Mesothelial cell of epicardium (in vitro differentiated cells): ENCODE measurements around the gene ITIH6. TPM values are rescaled to one million over a fixed set of nuclear protein-coding genes. Genes with fewer than 3 reads are reported as not detected.

Experiments used
- total RNA-seq: library from RNA; stranded (reverse); gene quantifications from 3 replicates; pipeline ENCODE4 v1.2.1, GENCODE V29; 2021

ITIH6 gene
- total RNA-seq, 1 donor from 2014 or later, result 0.25 TPM

Other genes with a start within 250 kb of the ITIH6 start
- 410 to 423 TPM (median 423 TPM) in 3 replicates for gene MAGED2, start 9.5 kb upstream of the ITIH6 start, total RNA-seq
- gene TRO, start 122.6 kb upstream of the ITIH6 start, total RNA-seq, result 174 to 180 TPM (median 177 TPM) in 3 replicates
- gene PFKFB1, start 195.9 kb upstream of the ITIH6 start, total RNA-seq, result 0.83 to 1.1 TPM (median 1.1 TPM) in 3 replicates
- 13.5 to 17.2 TPM (median 15.7 TPM) in 3 replicates for gene APEX2, start 202.1 kb upstream of the ITIH6 start, total RNA-seq
- not detected in 3 replicates for gene ALAS2, start 232.7 kb upstream of the ITIH6 start, total RNA-seq